HEK293T (cell line): ENCODE measurements around the gene KRTAP4-9.
"Not testable (repeated sequence)": the region's sequence is repeated elsewhere in the genome, so short reads cannot be mapped to it uniquely, and the experiment has no call there.

Source experiments
- CTCF ChIA-PET: fragments of 350-600 bp; formaldehyde crosslinking; extraction: SDS; loops from one replicate; lab custom pipeline; 2021; ENCODE audit warnings: antibody characterized with exemption, inconsistent platforms; lab: Yijun Ruan, JAX
- POLR2A ChIA-PET: fragments of 350-600 bp; formaldehyde crosslinking; extraction: SDS; loops from one replicate; lab custom pipeline; 2020; ENCODE audit warnings: antibody characterized with exemption, inconsistent platforms; lab: Yijun Ruan, JAX
- DNase-seq: peaks from one replicate; pipeline ENCODE4 v3.0.0; 2012; ENCODE audit warnings: mixed read lengths; ENCODE audit errors: extremely low spot score
- ARNT ChIP-seq: fragments of 450-650 bp; IDR thresholded peaks from 2 replicates; pipeline ENCODE4 v1.6.1; 2017; ENCODE audit warnings: mild to moderate bottlenecking
- BHLHE40 ChIP-seq: fragments of 450-650 bp; IDR thresholded peaks from 2 replicates; pipeline ENCODE4 v1.6.1; 2016; ENCODE audit warnings: mild to moderate bottlenecking, moderate library complexity, borderline replicate concordance
- CTBP1 ChIP-seq: fragments of 450-650 bp; IDR thresholded peaks from 2 replicates; pipeline ENCODE4 v1.6.1; 2016; ENCODE audit warnings: borderline replicate concordance
- ELF4 ChIP-seq: fragments of 450-650 bp; IDR thresholded peaks from 2 replicates; pipeline ENCODE4 v1.6.1; 2017; ENCODE audit warnings: antibody characterized with exemption
- FOXA1 ChIP-seq: fragments of 450-650 bp; IDR thresholded peaks from 2 replicates; pipeline ENCODE4 v1.6.1; 2016; ENCODE audit warnings: mild to moderate bottlenecking
- FOXK2 ChIP-seq: fragments of 450-650 bp; IDR thresholded peaks from 2 replicates; pipeline ENCODE4 v1.6.1; 2016; ENCODE audit warnings: mild to moderate bottlenecking
- FOXM1 ChIP-seq: fragments of 450-650 bp; IDR thresholded peaks from 2 replicates; pipeline ENCODE4 v1.6.1; 2017; ENCODE audit warnings: mild to moderate bottlenecking, borderline replicate concordance
- HDGF ChIP-seq: fragments of 450-650 bp; IDR thresholded peaks from 2 replicates; pipeline ENCODE4 v1.6.1; 2017; ENCODE audit warnings: antibody characterized with exemption, borderline replicate concordance
- L3MBTL2 ChIP-seq: fragments of 450-650 bp; conservative IDR thresholded peaks from 2 replicates; pipeline ENCODE4 v1.6.1; 2016; ENCODE audit warnings: mild to moderate bottlenecking
- LEF1 ChIP-seq: fragments of 450-650 bp; IDR thresholded peaks from 2 replicates; pipeline ENCODE4 v1.6.1; 2017; ENCODE audit warnings: mild to moderate bottlenecking, borderline replicate concordance
- NFRKB ChIP-seq: fragments of 450-650 bp; IDR thresholded peaks from 2 replicates; pipeline ENCODE4 v1.6.1; 2016; ENCODE audit warnings: mild to moderate bottlenecking, moderate library complexity
- PKNOX1 ChIP-seq: fragments of 450-650 bp; IDR thresholded peaks from 2 replicates; pipeline ENCODE4 v1.6.1; 2016
- SP1 ChIP-seq: fragments of 450-650 bp; IDR thresholded peaks from 2 replicates; pipeline ENCODE4 v1.6.1; 2017
- SUZ12 ChIP-seq: fragments of 450-650 bp; IDR thresholded peaks from 2 replicates; pipeline ENCODE4 v1.6.1; 2016; ENCODE audit warnings: mild to moderate bottlenecking
- TARDBP ChIP-seq: fragments of 450-650 bp; IDR thresholded peaks from 2 replicates; pipeline ENCODE4 v1.6.1; 2016
- ZNF384 ChIP-seq: fragments of 450-650 bp; IDR thresholded peaks from 2 replicates; pipeline ENCODE4 v1.6.1; 2016

Gene KRTAP4-9

GRCh38 chr17:41101586-41102259, 3.5 kb upstream of the KRTAP4-9 start, which contains the start of gene KRTAP4-16:
Gene KRTAP4-16 (minus strand): TSS chr17:41102209. CDS start chr17:41102209, 0 bp downstream.
- DNase-seq: no peak
- CTCF ChIA-PET: no interaction called here
- no peak for TF ChIP-seq SP1
- no peak for TF ChIP-seq LEF1
- TF ChIP-seq NFRKB: no peak
- no peak for TF ChIP-seq L3MBTL2
- POLR2A ChIA-PET: no interaction called here

- ChIA-PET POLR2A (no interaction called here), CTCF (interaction anchor here (0.6 kb wide), 1 partner anchor 219 kb away, joined by 3 read pairs; the partner anchor contains the start of gene KRT20)
- DNase-seq: no peak
- TF ChIP-seq LEF1 (no peak), HDGF (no peak), FOXK2 (no peak), L3MBTL2 (no peak), CTBP1 (no peak)
These were observed 1.3 kb upstream of the KRTAP4-9 start for GRCh38 chr17:41103896-41104295.

GRCh38 chr17:41104386-41105038, 677 bp upstream of the KRTAP4-9 start:
- DNase-seq, POLR2A ChIA-PET: not testable (repeated sequence)
- CTCF ChIA-PET: interaction anchor here (0.6 kb wide), 1 partner anchor 219 kb away, joined by 3 read pairs; the partner anchor contains the start of gene KRT20

- no peak for TF ChIP-seq FOXM1
- no peak for TF ChIP-seq ELF4
- TF ChIP-seq FOXK2: no peak
- TF ChIP-seq ARNT: no peak
- TF ChIP-seq L3MBTL2: no peak
- no peak for TF ChIP-seq NFRKB
- TF ChIP-seq SP1: no peak
- no peak for TF ChIP-seq PKNOX1
- no peak for TF ChIP-seq FOXA1
- ChIA-PET POLR2A (no interaction called here), CTCF (no interaction called here)
- no peak for DNase-seq
These were observed 2.8 kb downstream of the KRTAP4-9 start for GRCh38 chr17:41107941-41108450.

GRCh38 chr17:41108728-41109386, 3.7 kb downstream of the KRTAP4-9 start:
- DNase-seq, CTCF ChIA-PET, POLR2A ChIA-PET: not testable (repeated sequence)

GRCh38 chr17:41111151-41111885, 6.1 kb downstream of the KRTAP4-9 start:
- no peak for TF ChIP-seq L3MBTL2
- no peak for TF ChIP-seq ELF4
- no peak for TF ChIP-seq SP1
- no peak for TF ChIP-seq NFRKB
- TF ChIP-seq HDGF: no peak
- TF ChIP-seq SUZ12: no peak
- no peak for TF ChIP-seq FOXK2
- TF ChIP-seq BHLHE40: no peak
- TF ChIP-seq TARDBP: no peak
- TF ChIP-seq ARNT: no peak
- TF ChIP-seq CTBP1: no peak
- no peak for TF ChIP-seq PKNOX1
- TF ChIP-seq LEF1: no peak
- TF ChIP-seq FOXM1: no peak
- DNase-seq: no peak
- ChIA-PET POLR2A (no interaction called here), CTCF (no interaction called here)

- no peak for TF ChIP-seq NFRKB
- no peak for TF ChIP-seq ELF4
- no peak for TF ChIP-seq L3MBTL2
- TF ChIP-seq HDGF: no peak
- TF ChIP-seq LEF1: no peak
- no peak for TF ChIP-seq TARDBP
- no peak for TF ChIP-seq SP1
- TF ChIP-seq ZNF384: no peak
- TF ChIP-seq FOXK2: no peak
- no peak for TF ChIP-seq PKNOX1
- TF ChIP-seq FOXM1: no peak
- no peak for TF ChIP-seq ARNT
- TF ChIP-seq BHLHE40: no peak
- no peak for TF ChIP-seq SUZ12
- no peak for TF ChIP-seq FOXA1
- TF ChIP-seq CTBP1: no peak
- ChIA-PET CTCF (no interaction called here), POLR2A (no interaction called here)
- no peak for DNase-seq
These were observed 11.1 kb downstream of the KRTAP4-9 start for GRCh38 chr17:41116297-41116696.

- POLR2A ChIA-PET, CTCF ChIA-PET, DNase-seq: not testable (repeated sequence)
These were observed 12.7 kb downstream of the KRTAP4-9 start, which contains the start of gene KRTAP4-11 for GRCh38 chr17:41117846-41118386. Gene KRTAP4-11 (minus strand): TSS chr17:41118373. CDS start chr17:41118315, 58 bp downstream.
